Heart right ventricle (tissue), 16 donors: ENCODE results near the gene RFTN1. TPM values are rescaled to one million over a fixed set of nuclear protein-coding genes. Genes with fewer than 3 reads are reported as not detected.
A peak's percentile ranks its signal among the peaks of the same experiment; 100 is the strongest.

ENCODE experiments used
- ATAC-seq, 8 donors: fragments of 200-7000 bp; cut with Tn5 transposase; one replicate each; pipeline ENCODE4 v1.9.1; 2020; ENCODE audit warnings: mild to moderate bottlenecking in 8 of 8, moderate library complexity in 8 of 8, moderate number of reproducible peaks in 1 of 8
- DNase-seq, 2 donors: peaks; one replicate each; pipeline ENCODE4 v3.0.0-alpha.2; 2020
- H3K27ac ChIP-seq, 10 donors: fragments of 200-600 bp; sonication (generic) in 2 of 10; one replicate each; pipeline versions ENCODE4 v1.5.0 to v1.8.0; 2020 to 2022; ENCODE audit warnings: mild to moderate bottlenecking in 3 of 10
- H3K27me3 ChIP-seq, 7 donors: fragments of 200-600 bp; one replicate each; pipeline ENCODE4 v1.8.0; 2021 to 2022; ENCODE audit warnings: mild to moderate bottlenecking in 2 of 7
- H3K36me3 ChIP-seq, 9 donors: fragments of 200-600 bp; sonication (generic) in 1 of 9; one replicate each; pipeline versions ENCODE4 v1.5.0 to v1.8.0; 2020 to 2022; ENCODE audit warnings: mild to moderate bottlenecking in 2 of 9
- H3K4me1 ChIP-seq, 9 donors: fragments of 200-600 bp; sonication (generic) in 1 of 9; one replicate each; pipeline versions ENCODE4 v1.5.0 to v1.8.0; 2020 to 2022; ENCODE audit warnings: mild to moderate bottlenecking in 4 of 9
- H3K4me3 ChIP-seq, 10 donors: fragments of 200-600 bp; sonication (generic) in 2 of 10; one replicate each; pipeline versions ENCODE4 v1.5.0 to v1.8.0; 2020 to 2022; ENCODE audit warnings: mild to moderate bottlenecking in 7 of 10, moderate library complexity in 2 of 10
- H3K9me3 ChIP-seq, 11 donors: fragments of 200-600 bp in 10 of 11; sonication (generic) in 2 of 11; one replicate each; pipeline versions ENCODE4 v1.5.0 to v1.8.0; 2013 to 2022; ENCODE audit warnings: mild to moderate bottlenecking in 2 of 11, control low read depth in 1 of 11, moderate library complexity in 1 of 11
- WGBS, 2 donors: extraction: QIAGEN DNeasy Blood & Tissue Kit; methylation state at CpG; one replicate each; pipeline ENCODE4 v1.1.7; 2013; ENCODE audit warnings: inconsistent platforms in 1 of 2; 5-methylcytosine and 5-hydroxymethylcytosine counted together
- intact Hi-C, 10 donors: fragments of 100-400 bp; cut with DNase I; formaldehyde crosslinking; loops; one replicate each; pipeline versions ENCODE4 v1.11.1 to v1.14.2; 2022
- polyA plus RNA-seq, 2 donors: library from polyadenylated mRNA; stranded (reverse); fragments of 200-250 nt; gene quantifications; one replicate each; pipeline ENCODE4 v1.2.3, GENCODE V29; 2013
- total RNA-seq, 10 donors: library from RNA; stranded (reverse); fragmentation: NEBNext Ultra II Directional in 3 of 10; extraction: Animal tissue kit (Norgen Biotek cat#: 25700) in 3 of 10; gene quantifications; one replicate each; pipeline versions ENCODE4 v1.2.1 to v1.2.4, GENCODE V29; 2021 to 2023
- TF ChIP-seq, protein P1 (sequence below), 9 donors: fragments of 200-600 bp; sonication (generic) in 2 of 9; IDR thresholded peaks; one replicate each; pipeline versions ENCODE4 v1.5.0 to v1.8.0; 2021 to 2022; ENCODE audit warnings: antibody characterized with exemption in 9 of 9, mild to moderate bottlenecking in 5 of 9, moderate library complexity in 1 of 9
- donor health status: Arrhythmogenic right ventricular cardiomyopathy.
- donor health status: ischemic (EF 13 %, LVEDD 7.1; RV severe dilation, severe dysfunction).
- donor health status: healthy with polysubstance abuse.
- donor health status: DM: no; HTN: yes; CAD: no.
- donor health status: DM: no; HTN: no; CAD: no.
- donor health status: ischemic (EF 25% LVEDD 6.9; RV normal size, moderate dysfunction).
- donor health status: ischemic (EF 25% LVEDD 5.7; RV mildly dilated, moderate dysfunction).
- donor health status: healthy.
- donor health status: DM: yes; HTN: yes; CAD: no.
- donor health status: Ischemic cardiomyopathy.
- donor health status: ischemic (EF 35%, LVEDD 5.7; RV mildly dilated, moderate dysfunction).
- donor health status: nonischemic (EF 11% LVEDD 7.7; RV severe dilation, severe dysfunction).
- donor health status: DM: yes; HTN: yes; CAD: no.
- donor health status: PGD.
- donor health status: ischemic (EF 29% LVEDD 5.4; RV normal size, mild dysfunction).
- donor health status: nonischemic (EF 23%, LVEDD 6.1; RV moderate dilation, normal function).

The RFTN1 gene
- total and polyA plus RNA-seq, 12 donors = 17.4 to 32.2 (median 24.0) TPM

DNA sequence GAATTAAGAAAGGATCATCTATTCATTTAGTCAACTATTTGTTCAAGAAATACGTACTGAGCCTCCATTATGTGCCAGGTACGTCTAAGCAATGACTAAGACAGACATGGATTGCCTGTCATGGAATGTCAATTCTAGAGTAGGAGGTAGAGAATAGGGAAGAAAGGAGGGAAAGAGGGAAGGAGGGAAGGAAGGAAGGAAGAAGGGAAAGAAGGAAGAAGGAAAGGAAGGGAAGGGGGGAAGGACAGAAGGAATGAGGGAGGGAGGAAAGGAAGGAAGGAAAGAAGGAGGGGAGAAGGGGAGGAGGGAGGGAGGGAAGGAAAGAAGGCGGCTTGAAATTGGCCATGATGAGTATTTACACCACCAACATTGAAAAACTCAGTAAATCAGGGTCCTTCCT is 39.3 kb upstream of the RFTN1 start:
- WGBS, 2 donors = 72 to 75% methylated on average over 3 of the region's 3 CpGs

DNA sequence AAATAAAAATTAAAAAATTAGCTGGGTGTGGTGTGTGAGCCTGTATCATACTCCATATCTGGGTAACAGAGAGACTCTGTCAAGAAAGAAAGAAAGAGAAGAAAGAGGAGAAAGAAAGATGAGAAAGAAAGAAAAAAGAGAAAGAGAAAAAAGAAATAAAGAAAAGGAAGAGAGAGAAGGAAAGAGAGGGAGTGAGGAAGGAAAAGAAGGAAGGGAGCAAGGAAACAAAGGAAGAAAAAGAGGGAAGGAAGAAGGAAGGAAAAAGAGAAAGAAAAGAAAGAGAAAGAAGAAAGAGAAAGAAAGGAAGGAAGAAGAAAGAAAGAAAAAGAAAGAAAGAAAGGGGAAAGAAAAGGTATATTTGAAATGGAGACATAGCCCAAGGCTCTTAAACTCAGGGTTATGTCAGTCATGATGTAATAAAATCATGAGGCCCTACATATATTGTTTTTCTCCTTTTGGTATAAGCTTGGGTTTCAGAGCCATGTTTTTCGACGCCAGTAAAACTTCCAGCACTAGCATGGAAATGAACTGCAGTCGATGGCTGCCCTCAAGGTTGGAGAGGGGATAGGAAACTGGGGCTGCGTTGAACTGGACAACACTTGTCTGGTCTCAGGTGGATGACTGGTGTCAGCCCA is 38.0 kb upstream of the RFTN1 start:
- Histone ChIP-seq H3K27ac (no peak overlapping the region), H3K36me3 (no peaks in the 10 kb centered on the region), H3K4me3 (no peak overlapping the region), H3K4me1 (peaks cover 0 to 31% (median 14%) of the 10 kb centered on the region in 9 donors), H3K27me3 (no peaks in the 10 kb centered on the region), H3K9me3 (peaks cover 0 to 7% (median 0%) of the 10 kb centered on the region in 11 donors)
- TF ChIP-seq, protein P1, sequence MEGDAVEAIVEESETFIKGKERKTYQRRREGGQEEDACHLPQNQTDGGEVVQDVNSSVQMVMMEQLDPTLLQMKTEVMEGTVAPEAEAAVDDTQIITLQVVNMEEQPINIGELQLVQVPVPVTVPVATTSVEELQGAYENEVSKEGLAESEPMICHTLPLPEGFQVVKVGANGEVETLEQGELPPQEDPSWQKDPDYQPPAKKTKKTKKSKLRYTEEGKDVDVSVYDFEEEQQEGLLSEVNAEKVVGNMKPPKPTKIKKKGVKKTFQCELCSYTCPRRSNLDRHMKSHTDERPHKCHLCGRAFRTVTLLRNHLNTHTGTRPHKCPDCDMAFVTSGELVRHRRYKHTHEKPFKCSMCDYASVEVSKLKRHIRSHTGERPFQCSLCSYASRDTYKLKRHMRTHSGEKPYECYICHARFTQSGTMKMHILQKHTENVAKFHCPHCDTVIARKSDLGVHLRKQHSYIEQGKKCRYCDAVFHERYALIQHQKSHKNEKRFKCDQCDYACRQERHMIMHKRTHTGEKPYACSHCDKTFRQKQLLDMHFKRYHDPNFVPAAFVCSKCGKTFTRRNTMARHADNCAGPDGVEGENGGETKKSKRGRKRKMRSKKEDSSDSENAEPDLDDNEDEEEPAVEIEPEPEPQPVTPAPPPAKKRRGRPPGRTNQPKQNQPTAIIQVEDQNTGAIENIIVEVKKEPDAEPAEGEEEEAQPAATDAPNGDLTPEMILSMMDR (IDR thresholded peaks at IDR 0.05) = no peak
- intact Hi-C loops = loop anchor here in 9 of 10 donors (2.0 to 10.0 kb wide), 9 partner anchors 259 to 737 kb away; partner anchors contain the start of gene OXNAD1 (in 1 of the 9)
- 88 to 93% methylated on average over 4 of the region's 4 CpGs for WGBS, 2 donors
- peak in 1 of 8 donors; percentile 12 for ATAC-seq
- no peak for DNase-seq

More for the DNA sequence above, 39.3 kb upstream of the RFTN1 start:
- ATAC-seq (no peak), DNase-seq (no peak)
- no peak overlapping the region for H3K27ac ChIP-seq
- H3K27me3 ChIP-seq = no peaks in the 10 kb centered on the region
- peaks cover 0 to 18% (median 10%) of the 10 kb centered on the region in 9 donors for H3K4me1 ChIP-seq
- H3K4me3 ChIP-seq = no peak overlapping the region
- H3K36me3 ChIP-seq = no peaks in the 10 kb centered on the region
- intact Hi-C loops = loop anchor here in 6 of 10 donors (5.0 to 10.0 kb wide), 7 partner anchors 260 to 738 kb away; partner anchors contain the start of gene OXNAD1 (in 1 of the 6)
- H3K9me3 ChIP-seq = peaks cover 0 to 7% (median 0%) of the 10 kb centered on the region in 11 donors
- TF ChIP-seq, protein P1 (IDR thresholded peaks at IDR 0.05) = no peak

- no peaks in the 10 kb centered on the region for H3K27me3 ChIP-seq
- ATAC-seq (peak; percentile 68 to 91 (median 78)), DNase-seq (peak in 1 of 2 donors; percentile 77)
- peak overlapping the region in 6 of 10 donors; percentile 7 to 35 (median 26) for H3K4me3 ChIP-seq
- 14 to 15% methylated on average over 7 of the region's 7 CpGs for WGBS, 2 donors
- H3K36me3 ChIP-seq = no peaks in the 10 kb centered on the region
- peak overlapping the region in 6 of 10 donors; percentile 4 to 62 (median 51) for H3K27ac ChIP-seq
- intact Hi-C loops = loop anchor here in 9 of 10 donors (1.0 to 10.0 kb wide), 13 partner anchors 259 to 736 kb away; partner anchors contain the start of gene OXNAD1 (in 1 of the 9)
- peaks cover 0 to 7% (median 0%) of the 10 kb centered on the region in 11 donors for H3K9me3 ChIP-seq
- H3K4me1 ChIP-seq = peaks cover 0 to 37% (median 17%) of the 10 kb centered on the region in 9 donors
- TF ChIP-seq, protein P1 (IDR thresholded peaks at IDR 0.05) = peak; percentile 80 to 96 (median 91)
Measured at GRCh38 chr3:16550676-16551341, 37.3 kb upstream of the RFTN1 start.

DNA sequence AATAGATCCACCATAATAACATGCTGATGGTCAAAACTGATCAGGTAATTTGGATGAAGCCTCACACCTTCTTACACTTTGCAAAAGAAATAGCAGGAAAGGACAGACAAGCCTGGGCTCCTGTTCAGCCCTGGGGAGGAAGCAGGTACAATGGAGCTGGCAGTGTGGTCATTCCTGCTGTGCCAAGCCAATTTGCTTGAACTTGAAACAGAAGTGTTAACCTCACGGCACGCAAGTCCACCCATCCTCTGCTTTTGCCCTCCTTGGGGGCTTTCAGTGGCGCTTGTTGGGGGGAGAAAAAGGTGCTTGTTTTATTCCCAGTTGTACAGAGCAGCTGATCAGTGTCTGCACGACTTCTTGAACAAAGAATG is 36.8 kb upstream of the RFTN1 start:
- ATAC-seq = peak in 4 of 8 donors; percentile 22 to 42 (median 30)

More for the DNA sequence above, 36.8 kb upstream of the RFTN1 start:
- intact Hi-C loops = loop anchor here in 9 of 10 donors (1.0 to 10.0 kb wide), 13 partner anchors 258 to 735 kb away; partner anchors contain the start of gene OXNAD1 (in 1 of the 9)
- no peak for DNase-seq
- H3K4me3 ChIP-seq = peak overlapping the region in 6 of 10 donors; percentile 7 to 35 (median 26)
- H3K36me3 ChIP-seq = no peaks in the 10 kb centered on the region
- H3K9me3 ChIP-seq = peaks cover 0 to 7% (median 0%) of the 10 kb centered on the region in 11 donors
- TF ChIP-seq, protein P1 (IDR thresholded peaks at IDR 0.05) = no peak
- no peaks in the 10 kb centered on the region for H3K27me3 ChIP-seq
- WGBS, 2 donors = 30 to 46% methylated on average over 4 of the region's 4 CpGs
- H3K4me1 ChIP-seq = peaks cover 0 to 40% (median 17%) of the 10 kb centered on the region in 9 donors
- peak overlapping the region in 6 of 10 donors; percentile 4 to 62 (median 51) for H3K27ac ChIP-seq
